Gastrocnemius medialis (tissue), 4 donors: ENCODE measurements around the gene FSIP1. TPM values are rescaled to one million over a fixed set of nuclear protein-coding genes. Genes with fewer than 3 reads are reported as not detected.

Source experiments
- ATAC-seq, 2 donors: fragments of 150-250 bp; one replicate each; pipeline ENCODE4 v1.9.1; 2016
- DNase-seq, 2 donors: peaks; one replicate each; pipeline ENCODE4 v3.0.0-alpha.2; 2019
- H3K27ac ChIP-seq, 4 donors: fragments of 200-600 bp; sonication (generic); 1 replicate in 1 of 4; 2 replicates in 3 of 4; pipeline ENCODE4 v1.5.1; 2016 to 2018; ENCODE audit warnings: mild to moderate bottlenecking in 2 of 4, moderate library complexity in 1 of 4
- H3K27me3 ChIP-seq, 3 donors: fragments of 200-600 bp; sonication (generic) in 2 of 3; 1 replicate in 1 of 3; 2 replicates in 2 of 3; pipeline versions ENCODE4 v1.5.1 to v1.6.0; 2016 to 2019; ENCODE audit warnings: mild to moderate bottlenecking in 1 of 3, moderate library complexity in 1 of 3
- H3K36me3 ChIP-seq, 2 donors: fragments of 200-600 bp; sonication (generic) in 1 of 2; one replicate each; pipeline ENCODE4 v1.5.1; 2017 to 2018
- H3K4me1 ChIP-seq, 2 donors: fragments of 200-600 bp; sonication (generic) in 1 of 2; one replicate each; pipeline ENCODE4 v1.5.1; 2016 to 2017; ENCODE audit warnings: mild to moderate bottlenecking in 2 of 2
- H3K4me3 ChIP-seq, 4 donors: fragments of 200-600 bp; sonication (generic) in 3 of 4; 1 replicate in 1 of 4; 2 replicates in 3 of 4; pipeline ENCODE4 v1.5.1; 2016 to 2019; ENCODE audit warnings: mild to moderate bottlenecking in 2 of 4
- H3K9me3 ChIP-seq, 3 donors: fragments of 200-600 bp; sonication (generic) in 2 of 3; 1 replicate in 1 of 3; 2 replicates in 2 of 3; pipeline ENCODE4 v1.5.1; 2016 to 2019
- CTCF ChIP-seq, 5 experiments: fragments of 450-650 bp in 3 of 5; fragments of 200-600 bp in 2 of 5; sonication (generic) in 2 of 5; IDR thresholded peaks in 4 of 5; conservative IDR thresholded peaks in 1 of 5; 1 replicate in 4 of 5; 2 replicates in 1 of 5; pipeline ENCODE4 v1.5.1; 2016 to 2019; ENCODE audit warnings: antibody characterized with exemption in 5 of 5, mild to moderate bottlenecking in 3 of 5, moderate library complexity in 3 of 5
- POLR2A ChIP-seq, 2 donors: fragments of 450-650 bp; IDR thresholded peaks; one replicate each; pipeline ENCODE4 v1.6.1; 2017; ENCODE audit warnings: antibody characterized with exemption in 2 of 2, mild to moderate bottlenecking in 2 of 2, moderate library complexity in 2 of 2
- in situ Hi-C, 4 donors: fragments of 200-750 bp; cut with MboI; loops; one replicate each; pipeline versions ENCODE4 v1.15.0 to v1.8.0; 2017; ENCODE audit warnings: low sequenced_read_pairs in 4 of 4
- intact Hi-C: fragments of 100-400 bp; cut with DNase I; formaldehyde crosslinking; loops from one replicate; pipeline ENCODE4 v1.15.1; 2023; ENCODE audit warnings: low total_unique reads
- total RNA-seq, 4 donors: library from RNA; depleted of rRNA; stranded (reverse); fragments of >200 nt; gene quantifications; one replicate each; pipeline versions ENCODE4 v1.1.0 to v1.2.3, GENCODE V29; 2016

The FSIP1 gene
- total RNA-seq, 4 donors from 2014 or later, result 0.11 to 23.9 (median 1.0) TPM; not detected in 1

DNA sequence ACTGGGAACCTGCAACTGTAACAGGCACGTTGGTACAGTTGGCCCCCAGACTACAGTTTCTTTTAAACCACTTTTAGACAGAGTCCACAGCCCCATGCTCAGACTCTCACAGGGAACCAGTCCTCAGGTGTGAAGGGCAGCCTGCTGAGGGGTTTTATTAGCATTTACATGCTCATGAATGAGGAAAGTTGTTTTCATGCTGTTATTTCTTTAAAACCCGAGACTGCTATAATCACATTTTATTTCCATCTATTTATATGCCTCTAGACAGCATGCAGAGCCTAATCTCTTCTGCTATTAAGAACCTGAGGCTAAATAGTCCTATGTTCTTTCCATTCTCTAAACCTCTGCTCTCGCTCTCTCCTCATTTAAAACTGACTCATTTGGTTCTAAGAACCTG, 26.3 kb upstream of the FSIP1 start:
- intact Hi-C loops (no loop called here), in situ Hi-C loops (no loop called here)
- Histone ChIP-seq H3K27ac (no peak overlapping the region), H3K4me1 (no peaks in the 10 kb centered on the region), H3K4me3 (no peak overlapping the region), H3K36me3 (no peaks in the 10 kb centered on the region), H3K9me3 (no peaks in the 10 kb centered on the region), H3K27me3 (no peaks in the 10 kb centered on the region)
- ATAC-seq (no peak), DNase-seq (no peak)
- TF ChIP-seq POLR2A (IDR thresholded peaks at IDR 0.05) (no peak), CTCF (IDR thresholded peaks at IDR 0.05 in 4 of 5, conservative IDR thresholded peaks at IDR 0.05 in 1 of 5) (no peak)

DNA sequence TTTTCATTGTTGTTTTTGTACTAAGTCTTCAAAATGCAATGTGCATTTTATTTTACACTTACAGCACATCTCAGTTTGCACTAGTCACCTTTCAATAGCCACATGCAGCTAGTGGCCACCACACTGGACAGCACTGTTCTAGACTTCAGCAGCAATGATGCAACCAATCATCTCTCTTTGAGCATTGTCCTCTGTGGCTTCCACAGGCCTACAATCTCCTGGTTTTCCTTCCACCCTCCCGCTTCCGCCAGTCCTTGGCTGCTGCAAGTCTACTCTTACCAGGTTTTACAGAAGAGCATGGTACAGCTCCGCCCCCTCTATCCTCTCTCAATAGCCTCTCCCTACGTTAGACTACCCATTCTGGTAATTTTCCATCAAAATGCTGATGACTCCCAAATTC, 25.1 kb upstream of the FSIP1 start:
- no peak for TF ChIP-seq POLR2A (IDR thresholded peaks at IDR 0.05)
- TF ChIP-seq CTCF (IDR thresholded peaks at IDR 0.05 in 4 of 5, conservative IDR thresholded peaks at IDR 0.05 in 1 of 5), result no peak

DNA sequence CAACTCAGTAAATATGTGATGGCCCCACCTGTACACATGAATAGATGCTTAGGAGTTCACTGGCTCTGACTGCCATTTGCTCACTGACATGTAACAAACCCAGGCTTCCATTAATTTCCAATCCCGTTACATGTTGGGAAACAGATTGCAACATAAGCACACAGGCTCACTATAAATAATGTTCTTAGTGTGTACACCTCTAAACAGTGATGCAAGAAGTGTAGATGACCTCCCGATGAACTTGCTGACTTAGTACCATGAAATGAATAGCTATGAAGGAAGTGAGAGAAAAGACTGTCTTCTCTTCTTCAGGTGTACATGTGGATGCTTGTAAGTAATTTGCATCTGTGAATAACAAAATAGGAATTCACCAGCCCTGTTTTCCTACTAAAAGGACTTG, 21.4 kb upstream of the FSIP1 start:
- H3K4me3 ChIP-seq, result no peak overlapping the region
- H3K4me1 ChIP-seq, result no peaks in the 10 kb centered on the region
- intact Hi-C loops, result loop anchor here (5.0 kb wide), 1 partner anchor 128 kb away; the partner anchor contains the start of gene EIF2AK4
- no peaks in the 10 kb centered on the region for H3K36me3 ChIP-seq
- in situ Hi-C loops, result no loop called here
- no peaks in the 10 kb centered on the region for H3K9me3 ChIP-seq
- no peak overlapping the region for H3K27ac ChIP-seq
- ATAC-seq, result peak; percentile 70 to 93
- TF ChIP-seq CTCF (IDR thresholded peaks at IDR 0.05 in 4 of 5, conservative IDR thresholded peaks at IDR 0.05 in 1 of 5) (no peak), POLR2A (IDR thresholded peaks at IDR 0.05) (no peak)
- no peaks in the 10 kb centered on the region for H3K27me3 ChIP-seq
- DNase-seq, result no peak

More for the DNA sequence above, 25.1 kb upstream of the FSIP1 start:
- ATAC-seq (no peak), DNase-seq (no peak)
- Histone ChIP-seq H3K9me3 (no peaks in the 10 kb centered on the region), H3K27me3 (no peaks in the 10 kb centered on the region), H3K4me1 (no peaks in the 10 kb centered on the region), H3K4me3 (no peak overlapping the region), H3K27ac (no peak overlapping the region), H3K36me3 (no peaks in the 10 kb centered on the region)
- in situ Hi-C loops, result no loop called here
- intact Hi-C loops, result no loop called here

GRCh38 chr15:39803016-39803415, 20.4 kb upstream of the FSIP1 start:
- ATAC-seq, result no peak
- Histone ChIP-seq H3K4me1 (no peaks in the 10 kb centered on the region), H3K4me3 (no peak overlapping the region), H3K9me3 (no peaks in the 10 kb centered on the region), H3K36me3 (no peaks in the 10 kb centered on the region), H3K27ac (no peak overlapping the region), H3K27me3 (no peaks in the 10 kb centered on the region)
- in situ Hi-C loops (no loop called here), intact Hi-C loops (loop anchor here (5.0 kb wide), 1 partner anchor 129 kb away; the partner anchor contains the start of gene EIF2AK4)
- DNase-seq, result no peak
- TF ChIP-seq POLR2A (IDR thresholded peaks at IDR 0.05), result no peak
- TF ChIP-seq CTCF (IDR thresholded peaks at IDR 0.05 in 4 of 5, conservative IDR thresholded peaks at IDR 0.05 in 1 of 5), result no peak
